Suppressor macrophage (primary cell): ENCODE data around the gene KAZN.

Experiments used
- DNase-seq, 4 experiments: peaks; one replicate each; pipeline ENCODE4 v3.0.0-alpha.2; 2020 to 2022

KAZN gene

GRCh38 chr1:14866911-14867612 lies 268.6 kb downstream of the KAZN start:
- no peak for DNase-seq

DNA sequence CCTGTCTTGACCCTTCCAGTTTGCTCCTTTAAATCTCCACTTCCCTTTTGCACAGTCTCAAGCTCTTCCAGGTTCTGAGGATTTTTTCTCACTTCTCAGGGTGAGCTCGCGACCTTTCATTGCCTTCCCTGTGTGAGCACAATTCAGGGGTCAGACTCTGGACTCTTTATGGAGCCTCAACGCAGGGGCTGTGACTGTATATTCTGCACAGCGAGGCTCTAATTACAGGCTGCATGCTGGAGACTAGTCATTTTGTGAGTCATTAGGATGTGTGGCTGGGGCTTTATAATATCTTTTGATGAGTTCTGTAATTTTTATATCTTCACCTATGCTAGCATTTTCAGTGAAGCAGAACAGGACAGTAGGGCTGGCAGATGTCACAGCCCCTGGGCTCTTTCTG lies 270.7 kb downstream of the KAZN start:
- DNase-seq = peak in 2 of 4 experiments; percentile 10 to 11

DNA sequence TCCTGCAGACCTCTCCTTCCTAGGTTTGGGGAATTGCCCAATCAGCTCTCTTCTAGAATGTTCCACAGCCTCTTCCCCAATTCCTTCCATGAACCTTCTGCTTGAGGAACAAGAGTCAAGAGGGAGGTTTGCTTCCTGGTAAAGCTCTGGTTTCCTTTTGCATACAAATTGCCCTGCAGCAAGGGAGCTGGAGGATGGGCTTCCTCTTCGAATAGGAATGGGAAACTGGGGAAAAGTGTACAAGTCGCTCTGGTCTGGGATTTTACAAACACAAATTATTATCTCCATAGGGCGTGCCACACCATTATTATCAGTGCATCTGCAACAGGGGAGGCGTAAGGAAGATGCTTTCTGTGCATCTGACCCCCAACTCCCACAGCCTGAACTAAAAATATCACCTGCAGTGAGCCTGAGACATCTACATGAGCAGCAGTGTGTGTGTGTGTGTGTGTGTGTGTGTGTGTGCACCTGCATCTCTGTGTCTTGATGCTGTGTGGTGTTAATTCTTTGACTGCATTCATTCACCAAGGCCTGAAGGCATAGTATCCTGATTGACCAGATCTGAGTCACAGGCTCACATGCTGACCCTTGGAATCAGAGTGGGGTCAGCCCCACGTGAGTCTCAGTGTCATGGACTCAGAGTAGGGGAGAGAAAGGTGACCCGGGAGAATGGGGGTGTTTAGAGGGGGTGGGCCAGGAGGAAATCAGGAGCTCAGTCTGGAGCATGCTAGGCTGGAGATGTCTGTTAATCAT lies 272.9 kb downstream of the KAZN start:
- DNase-seq = peak in 3 of 4 experiments; percentile 47 to 72 (median 61)

DNA sequence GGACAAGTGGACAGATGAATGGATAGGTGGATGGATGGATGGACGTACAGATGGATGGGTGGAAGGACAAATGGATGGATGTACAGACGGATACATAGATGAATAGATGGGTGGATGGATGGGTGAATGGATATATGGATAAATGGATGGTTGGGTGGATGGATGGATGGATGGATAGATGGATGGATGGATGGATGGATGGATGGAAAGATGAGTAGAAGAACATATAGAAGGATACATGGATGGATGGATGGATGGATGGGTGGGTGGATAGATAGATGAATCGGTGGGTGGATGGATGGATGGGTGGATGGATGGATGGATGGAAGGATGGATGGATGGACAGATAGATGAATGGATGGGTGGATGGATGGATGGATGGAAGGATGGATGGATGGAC lies 274.3 kb downstream of the KAZN start:
- no peak for DNase-seq

DNA sequence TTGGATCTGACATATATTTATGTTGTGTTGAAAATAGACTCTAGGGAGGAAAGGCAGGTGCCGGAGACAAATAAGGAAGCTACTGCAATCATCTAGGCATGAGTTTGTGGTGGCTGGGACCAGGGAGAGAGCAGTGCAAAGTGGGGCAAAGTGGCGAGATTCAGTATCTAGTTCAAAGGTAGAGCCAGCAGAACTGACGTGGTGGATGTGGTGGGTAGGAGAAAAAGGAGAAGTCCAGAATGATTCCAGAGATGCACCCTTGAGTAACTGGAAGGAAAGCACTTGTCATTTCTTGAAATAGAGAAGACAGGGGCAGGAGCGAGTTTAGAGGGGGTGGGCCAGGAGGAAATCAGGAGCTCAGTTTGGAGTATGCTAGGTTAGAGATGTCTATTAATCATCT lies 275.2 kb downstream of the KAZN start:
- DNase-seq = peak; percentile 77 to 90 (median 82)

DNA sequence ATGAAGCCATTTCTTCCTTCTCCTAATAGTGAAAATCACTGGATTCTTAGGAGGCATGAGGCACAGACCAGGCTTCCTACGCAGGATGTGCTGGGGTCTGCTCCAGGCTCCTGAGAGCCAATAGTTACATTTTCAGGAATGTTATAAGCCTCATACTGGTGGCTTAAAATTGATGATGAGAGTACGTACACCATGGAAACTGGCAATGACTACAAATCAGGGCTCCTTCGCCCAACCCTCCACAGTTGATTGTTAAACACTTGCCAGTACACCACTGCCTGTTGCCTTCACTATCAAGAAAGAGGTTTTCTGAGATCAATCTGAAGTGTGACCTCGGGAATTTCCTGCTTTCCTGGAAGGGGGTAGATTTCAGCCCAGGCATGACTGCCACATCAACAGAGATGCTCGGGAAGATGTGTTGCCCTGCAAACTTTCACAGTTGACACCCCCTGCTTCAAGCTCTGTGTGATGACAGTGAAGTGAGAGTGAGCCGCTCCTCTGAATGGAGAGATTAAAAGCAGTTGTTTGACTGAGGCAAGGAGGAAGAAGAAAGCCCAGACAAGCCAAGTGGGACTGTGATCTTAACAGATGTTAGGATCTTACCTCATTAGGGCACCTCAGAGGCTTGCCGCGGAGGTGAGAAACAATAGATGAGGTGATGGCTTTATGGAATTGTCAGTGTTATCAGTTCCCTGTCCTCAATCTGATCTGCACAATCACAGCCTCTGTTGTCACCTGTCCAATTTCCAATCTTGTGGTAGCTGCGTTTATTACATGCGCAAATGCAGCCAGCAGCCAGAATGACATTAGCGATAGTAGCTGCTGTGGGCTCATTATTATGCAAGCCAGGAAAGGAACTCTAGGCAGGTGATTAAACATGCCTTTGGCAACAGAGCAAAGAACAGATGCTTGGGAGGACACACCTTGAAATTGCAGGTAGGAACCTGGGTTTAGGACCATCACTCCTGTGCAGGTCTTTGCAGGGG lies 277.3 kb downstream of the KAZN start:
- no peak for DNase-seq

DNA sequence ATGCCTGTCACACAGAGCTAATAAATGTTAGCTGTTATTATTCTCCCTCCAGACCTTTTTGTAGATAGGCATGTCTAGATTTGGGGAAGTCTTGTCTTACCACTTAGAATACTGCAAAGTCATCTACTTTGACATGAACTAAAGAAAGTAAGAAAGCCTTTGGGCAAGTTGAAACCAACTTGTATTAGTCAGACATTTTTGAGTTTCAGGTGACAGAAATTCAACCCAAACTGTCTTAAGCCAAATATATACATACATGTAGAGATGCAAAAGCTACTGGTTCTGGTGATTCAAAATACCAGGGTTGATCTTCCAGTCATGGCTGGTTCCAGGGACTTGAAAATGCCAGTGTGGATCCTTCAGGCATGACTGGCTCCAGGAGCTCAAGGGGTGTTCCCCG lies 278.3 kb downstream of the KAZN start:
- DNase-seq = peak in 2 of 4 experiments; percentile 23 to 33

DNA sequence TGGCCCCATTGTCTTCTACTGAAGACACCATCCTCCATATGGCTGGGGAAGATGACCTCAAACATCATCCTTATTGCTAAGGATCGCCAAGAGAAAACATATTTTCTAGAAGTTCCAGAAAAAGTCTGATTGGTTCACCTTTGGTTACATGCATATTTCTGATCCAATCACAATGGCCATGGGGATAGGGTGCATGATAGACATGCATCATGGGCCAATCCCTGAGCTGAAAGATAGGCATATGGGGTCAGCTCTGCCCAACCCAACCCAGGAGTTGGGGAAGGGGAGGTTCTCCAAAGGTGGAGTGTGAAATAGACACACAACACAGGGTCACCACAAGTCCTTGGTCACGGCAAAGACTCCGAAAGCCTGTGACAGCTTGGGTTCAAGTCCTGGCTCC lies 278.7 kb downstream of the KAZN start:
- no peak for DNase-seq

- DNase-seq = no peak
Observed at GRCh38 chr1:14878124-14878523, 279.6 kb downstream of the KAZN start.

DNA sequence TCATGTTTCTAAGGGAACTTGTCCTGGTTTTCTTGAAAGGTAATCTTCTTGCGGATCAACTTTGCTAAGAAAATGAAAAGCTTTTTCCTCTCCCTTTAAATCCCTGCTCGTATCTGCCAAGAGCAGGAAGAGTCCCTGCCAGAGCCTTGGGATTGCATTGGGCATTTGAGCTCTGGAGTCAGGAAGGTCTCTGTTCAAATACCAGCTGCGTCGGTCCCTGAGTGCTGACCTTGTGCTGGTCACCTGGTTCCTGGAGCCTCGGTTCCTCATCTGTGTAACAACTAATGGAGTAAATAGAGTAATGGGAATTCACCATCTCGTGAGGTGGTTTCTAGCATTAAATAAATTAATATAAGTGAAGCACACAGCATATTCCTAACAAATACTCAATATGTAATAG lies 280.5 kb downstream of the KAZN start:
- DNase-seq = no peak

DNA sequence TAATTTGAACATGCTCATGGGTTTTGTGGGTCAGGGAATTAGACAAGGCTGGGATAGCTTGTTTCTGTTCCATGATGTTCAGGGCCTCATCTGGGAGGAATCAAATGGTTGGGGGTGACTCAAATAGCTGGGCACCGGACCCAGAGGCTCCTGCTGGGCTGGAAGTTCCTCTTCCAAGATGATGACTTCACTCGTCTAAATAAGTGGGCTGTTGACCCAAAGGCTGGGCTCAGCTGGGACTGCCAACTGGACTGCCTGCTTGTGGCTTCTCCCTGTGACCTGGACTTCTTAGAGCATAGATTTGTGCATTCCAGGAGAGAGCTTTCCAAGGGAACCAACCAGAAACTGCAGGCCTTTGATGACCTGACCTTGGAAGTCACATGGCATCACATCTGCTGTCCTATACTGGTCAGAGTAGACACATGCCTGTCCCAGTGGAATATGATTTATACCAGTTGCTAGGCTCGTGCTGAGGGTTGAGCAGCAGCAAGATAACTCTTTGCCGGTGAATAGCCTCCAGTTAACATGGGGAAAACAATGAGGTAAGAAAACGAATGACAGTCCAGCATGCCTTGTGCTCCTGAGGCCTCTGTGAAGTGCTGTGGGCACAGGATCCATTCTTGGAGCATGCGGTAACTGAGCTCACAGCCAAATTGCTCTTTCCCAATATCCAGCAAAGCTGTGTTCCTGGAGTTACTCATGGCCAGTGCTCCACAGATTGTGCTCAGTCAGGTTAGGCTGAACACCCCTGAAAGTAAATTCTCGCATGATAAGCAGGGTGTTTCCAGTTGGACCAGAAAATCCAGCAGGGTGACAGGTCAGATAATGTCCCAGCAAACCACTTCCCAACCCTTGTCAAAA lies 282.2 kb downstream of the KAZN start:
- DNase-seq = peak; percentile 57 to 76 (median 64)

DNA sequence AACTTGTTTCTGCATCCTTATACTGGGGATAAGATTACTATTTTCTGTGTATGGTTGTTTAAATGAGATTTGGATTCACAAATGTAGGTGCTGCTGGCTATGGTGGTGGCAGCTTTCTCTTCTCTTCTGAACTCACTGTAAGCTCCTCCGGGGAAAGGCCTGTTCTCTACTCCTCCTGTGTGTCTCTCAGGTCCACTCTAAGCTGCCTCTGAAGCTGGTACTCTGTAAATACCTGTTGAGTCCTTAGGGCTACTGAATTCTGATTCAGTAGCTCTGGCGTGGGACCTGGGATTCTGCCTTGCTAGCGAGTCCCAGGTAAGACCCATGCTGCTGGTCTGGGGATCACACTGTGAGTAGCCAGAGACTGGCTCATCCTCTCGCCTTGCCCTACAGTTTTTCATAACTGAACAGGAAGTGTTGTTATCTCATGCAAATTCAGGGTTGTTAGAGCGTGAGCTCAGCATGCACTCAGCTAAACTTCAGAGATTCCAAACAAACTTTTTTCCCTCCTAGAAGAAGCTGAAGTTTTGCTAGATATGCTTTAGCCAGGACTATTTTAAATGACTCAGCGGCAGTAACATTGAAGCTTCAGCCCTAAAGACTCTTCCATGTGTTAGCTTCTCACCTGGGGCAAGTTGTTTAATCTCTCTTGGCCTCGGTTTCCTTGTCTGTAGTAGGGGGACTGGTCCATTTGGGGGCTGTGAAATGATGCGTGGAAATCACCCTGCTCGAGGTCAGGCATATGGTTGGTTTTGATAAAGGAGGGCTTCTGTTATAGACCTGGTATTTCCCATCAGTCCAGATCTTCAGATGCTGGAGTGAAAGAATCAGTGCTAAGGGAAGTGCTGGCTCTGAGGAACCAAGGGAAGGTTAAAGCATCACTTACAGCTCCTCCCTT lies 283.5 kb downstream of the KAZN start:
- peak in 1 of 4 experiments; percentile 9 for DNase-seq

- DNase-seq = no peak
Observed at GRCh38 chr1:14884614-14885175, 286.2 kb downstream of the KAZN start.

- DNase-seq = no peak
Observed at GRCh38 chr1:14887044-14887566, 288.6 kb downstream of the KAZN start.

DNA sequence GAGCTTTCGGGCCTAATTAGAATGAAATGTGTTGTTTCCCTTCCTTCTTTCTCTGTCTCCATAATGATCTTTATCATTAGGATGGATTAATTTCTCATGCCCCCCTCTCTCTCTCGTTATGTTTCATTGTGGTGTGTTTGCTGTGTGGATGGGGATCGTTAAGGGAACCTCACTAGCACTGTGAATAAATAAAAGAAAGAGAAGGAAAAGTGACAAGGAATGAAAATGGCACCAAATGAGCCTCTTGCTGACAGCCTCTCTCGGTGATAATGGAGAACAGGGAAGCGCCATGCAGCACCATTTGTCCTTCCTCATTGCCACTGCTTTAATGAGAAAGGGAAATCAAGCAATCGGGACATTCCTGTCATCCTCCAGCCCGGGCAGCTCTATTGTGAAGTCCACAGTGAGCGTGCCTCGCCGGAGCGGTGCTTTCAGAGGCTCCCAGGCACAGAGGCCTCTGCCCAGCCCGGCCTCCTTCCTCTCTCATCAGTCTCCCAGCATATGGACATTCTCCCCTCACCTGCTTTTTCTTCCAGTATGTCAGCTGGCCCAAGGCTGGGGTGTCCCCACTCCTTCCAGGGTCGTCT lies 289.4 kb downstream of the KAZN start:
- DNase-seq = no peak

DNA sequence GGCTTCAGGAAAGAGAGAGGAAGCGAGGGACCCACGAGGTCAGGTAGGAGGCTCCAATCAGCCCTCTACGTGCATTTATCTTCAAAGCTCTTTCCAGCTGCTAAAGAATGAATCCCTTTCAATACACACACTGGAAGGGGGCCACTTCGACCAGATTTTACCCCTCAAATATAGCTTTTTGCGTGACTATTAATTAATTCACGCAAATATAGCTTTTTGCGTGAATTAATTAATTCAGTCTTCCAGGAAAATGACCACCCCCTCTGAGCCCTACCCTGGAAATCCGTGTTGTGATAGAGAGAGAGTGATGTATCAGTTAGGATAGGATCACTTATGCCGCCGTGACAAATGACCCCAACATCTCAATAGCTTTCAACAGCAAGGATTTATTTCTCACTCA lies 289.9 kb downstream of the KAZN start:
- no peak for DNase-seq

GRCh38 chr1:14889825-14890440 lies 291.4 kb downstream of the KAZN start:
- DNase-seq = no peak

DNA sequence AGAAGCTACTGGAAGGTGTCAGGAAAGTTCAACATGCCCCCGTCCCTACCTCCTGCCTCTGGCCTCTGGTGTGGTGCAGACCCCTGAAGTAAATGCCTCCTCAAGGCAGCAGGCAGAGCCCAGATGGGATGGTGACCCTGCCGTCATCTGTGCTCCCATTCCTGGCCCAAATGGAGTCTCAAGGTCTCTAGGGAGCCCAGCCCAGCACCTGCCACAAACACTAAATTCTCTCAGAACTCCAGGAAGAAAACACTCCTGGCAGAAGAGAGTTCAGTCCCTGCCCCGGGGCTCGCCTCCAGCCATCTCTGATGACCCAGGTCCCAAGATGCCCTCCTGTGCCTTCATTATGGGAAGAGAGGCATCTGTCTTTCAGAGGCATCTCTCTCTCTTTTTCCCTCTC lies 293.5 kb downstream of the KAZN start:
- DNase-seq = no peak

DNA sequence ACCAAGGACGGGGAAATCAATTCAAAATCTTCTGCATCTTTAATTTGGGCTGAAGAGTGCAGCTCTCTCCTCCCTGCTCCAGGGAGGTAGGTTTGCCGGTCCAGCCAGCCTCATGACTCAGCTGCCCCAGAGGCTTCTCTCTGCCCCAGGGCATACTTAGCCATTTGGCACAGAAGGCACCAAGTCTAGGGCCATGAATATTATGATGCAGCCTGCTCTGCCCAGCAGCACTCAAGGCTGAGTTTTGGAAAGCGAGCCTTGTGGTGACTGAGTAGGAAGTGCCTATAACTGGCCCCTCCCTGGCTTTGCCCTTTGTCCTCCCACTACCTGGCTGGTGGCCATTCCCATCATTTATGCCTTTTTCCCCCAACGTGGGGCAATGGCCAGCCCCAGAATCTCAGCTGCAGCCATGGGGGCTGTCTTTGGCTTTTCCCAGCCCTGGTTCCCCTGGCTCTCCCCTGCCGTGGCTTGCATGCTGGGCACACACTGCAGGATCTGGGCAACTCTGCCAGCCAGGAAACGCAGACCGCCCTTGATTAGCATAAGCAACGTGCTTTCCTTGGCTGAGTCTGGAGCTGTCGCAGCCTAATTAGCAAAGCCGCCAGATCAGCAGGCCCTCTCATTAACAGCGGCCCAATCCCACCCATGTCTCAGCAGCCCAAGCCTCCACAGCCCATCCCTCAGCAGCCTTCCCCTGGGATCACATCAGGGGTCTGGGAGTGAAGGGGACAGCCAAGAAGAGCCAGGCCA lies 296.5 kb downstream of the KAZN start:
- no peak for DNase-seq
